ENCODE measurements around the gene SARS1. TPM values are rescaled to one million over a fixed set of nuclear protein-coding genes. Genes with fewer than 3 reads are reported as not detected.
A peak's percentile ranks its signal among the peaks of the same experiment; 100 is the strongest.

The SARS1 gene
- total RNA-seq, 4 donors from 2014 or later: 83.2 to 158 (median 102) TPM

GRCh38 chr1:109249654-109250401 lies 36.1 kb downstream of the SARS1 start:
- no peak for TF ChIP-seq CTCF (IDR thresholded peaks at IDR 0.05)
- TF ChIP-seq POLR2A (IDR thresholded peaks at IDR 0.05): no peak
- peaks cover 0 to 29% (median 8%) of the 10 kb centered on the region in 4 donors for H3K4me1 ChIP-seq
- H3K36me3 ChIP-seq: no peaks in the 10 kb centered on the region
- peak overlapping the region; percentile 44 to 82 (median 74) for H3K4me3 ChIP-seq
- DNase-seq: no peak
- H3K27ac ChIP-seq: peak overlapping the region in 1 of 4 donors; percentile 31
- no peaks in the 10 kb centered on the region for H3K27me3 ChIP-seq
- H3K9me3 ChIP-seq: no peaks in the 10 kb centered on the region

- peaks cover 0 to 36% (median 8%) of the 10 kb centered on the region in 4 donors for H3K4me1 ChIP-seq
- DNase-seq: no peak
- H3K4me3 ChIP-seq: peak overlapping the region in 2 of 4 donors; percentile 82
- H3K36me3 ChIP-seq: no peaks in the 10 kb centered on the region
- H3K27me3 ChIP-seq: no peaks in the 10 kb centered on the region
- TF ChIP-seq CTCF (IDR thresholded peaks at IDR 0.05) (no peak), POLR2A (IDR thresholded peaks at IDR 0.05) (no peak)
- no peak overlapping the region for H3K27ac ChIP-seq
- no peaks in the 10 kb centered on the region for H3K9me3 ChIP-seq
These were observed 36.9 kb downstream of the SARS1 start for GRCh38 chr1:109250454-109251276.

GRCh38 chr1:109251277-109252166 lies 37.8 kb downstream of the SARS1 start:
- Histone ChIP-seq H3K27me3 (no peaks in the 10 kb centered on the region), H3K4me1 (peaks cover 0 to 36% (median 8%) of the 10 kb centered on the region in 4 donors), H3K9me3 (no peaks in the 10 kb centered on the region), H3K4me3 (no peak overlapping the region), H3K36me3 (no peaks in the 10 kb centered on the region), H3K27ac (no peak overlapping the region)
- DNase-seq: no peak
- TF ChIP-seq CTCF (IDR thresholded peaks at IDR 0.05): no peak
- TF ChIP-seq POLR2A (IDR thresholded peaks at IDR 0.05): no peak

- DNase-seq: no peak
- Histone ChIP-seq H3K27ac (no peak overlapping the region), H3K4me3 (no peak overlapping the region), H3K9me3 (no peaks in the 10 kb centered on the region), H3K27me3 (no peaks in the 10 kb centered on the region), H3K4me1 (peaks cover 0 to 36% (median 8%) of the 10 kb centered on the region in 4 donors), H3K36me3 (no peaks in the 10 kb centered on the region)
- TF ChIP-seq CTCF (IDR thresholded peaks at IDR 0.05): no peak
- no peak for TF ChIP-seq POLR2A (IDR thresholded peaks at IDR 0.05)
These were observed 38.6 kb downstream of the SARS1 start for GRCh38 chr1:109252167-109252892.

Data from Peyer's patch (tissue), 4 donors.